ENCODE data around the gene TMEM52B.

GRCh38 chr12:10211101-10211939 lies 32.5 kb downstream of the TMEM52B start:
- no peak for TF ChIP-seq CTCF (IDR thresholded peaks at IDR 0.05; ENCODE audit: borderline replicate concordance, extremely low read depth, low read length, poor library complexity, severe bottlenecking)
- TF ChIP-seq EZH2 (IDR thresholded peaks at IDR 0.05; ENCODE audit: borderline replicate concordance, low read depth, low read length, severe bottlenecking), result no peak

Measured in DND-41 (cell line).